ENCODE data around the gene EWSR1. TPM values are rescaled to one million over a fixed set of nuclear protein-coding genes. Genes with fewer than 3 reads are reported as not detected.

The EWSR1 gene
- total RNA-seq, 4 donors from 2014 or later: 128 to 169 (median 149) TPM

DNA sequence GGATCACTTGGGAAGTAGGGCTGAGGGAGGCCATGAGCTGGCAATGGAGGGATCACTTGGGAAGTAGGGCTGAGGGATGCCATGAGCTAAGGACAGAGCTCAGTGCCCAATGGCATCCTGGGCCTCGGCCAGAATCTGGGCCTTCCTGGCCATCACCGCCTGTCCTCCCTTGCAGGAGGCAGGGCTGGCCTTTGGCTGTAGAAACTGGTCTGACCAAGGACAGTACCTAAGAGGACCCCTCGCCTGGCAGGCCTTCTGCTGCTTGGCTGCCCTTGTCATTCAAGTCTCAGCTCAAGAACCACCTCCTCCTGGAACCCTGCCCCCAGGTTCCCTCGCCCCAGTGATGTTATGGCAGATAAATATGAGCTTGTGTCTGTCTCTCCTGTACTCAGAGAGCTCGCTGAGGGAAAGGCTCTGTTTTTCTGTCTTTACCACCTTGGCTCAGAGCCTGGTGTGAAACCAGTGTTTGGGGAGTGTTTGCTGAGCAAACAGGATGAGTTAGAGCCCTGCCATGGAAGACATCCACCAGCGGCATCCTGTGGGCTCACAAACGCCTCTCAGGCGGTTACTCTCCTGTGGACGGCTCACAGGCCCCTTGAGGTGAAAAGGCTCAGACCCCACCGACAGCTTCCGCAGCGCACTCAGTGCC lies 66.8 kb downstream of the EWSR1 start:
- H3K4me3 ChIP-seq (ENCODE audit: low read depth, poor library complexity, severe bottlenecking): no peak overlapping the region
- TF ChIP-seq POLR2A (IDR thresholded peaks at IDR 0.05): no peak
- TF ChIP-seq, protein P1, sequence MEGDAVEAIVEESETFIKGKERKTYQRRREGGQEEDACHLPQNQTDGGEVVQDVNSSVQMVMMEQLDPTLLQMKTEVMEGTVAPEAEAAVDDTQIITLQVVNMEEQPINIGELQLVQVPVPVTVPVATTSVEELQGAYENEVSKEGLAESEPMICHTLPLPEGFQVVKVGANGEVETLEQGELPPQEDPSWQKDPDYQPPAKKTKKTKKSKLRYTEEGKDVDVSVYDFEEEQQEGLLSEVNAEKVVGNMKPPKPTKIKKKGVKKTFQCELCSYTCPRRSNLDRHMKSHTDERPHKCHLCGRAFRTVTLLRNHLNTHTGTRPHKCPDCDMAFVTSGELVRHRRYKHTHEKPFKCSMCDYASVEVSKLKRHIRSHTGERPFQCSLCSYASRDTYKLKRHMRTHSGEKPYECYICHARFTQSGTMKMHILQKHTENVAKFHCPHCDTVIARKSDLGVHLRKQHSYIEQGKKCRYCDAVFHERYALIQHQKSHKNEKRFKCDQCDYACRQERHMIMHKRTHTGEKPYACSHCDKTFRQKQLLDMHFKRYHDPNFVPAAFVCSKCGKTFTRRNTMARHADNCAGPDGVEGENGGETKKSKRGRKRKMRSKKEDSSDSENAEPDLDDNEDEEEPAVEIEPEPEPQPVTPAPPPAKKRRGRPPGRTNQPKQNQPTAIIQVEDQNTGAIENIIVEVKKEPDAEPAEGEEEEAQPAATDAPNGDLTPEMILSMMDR (IDR thresholded peaks at IDR 0.05): no peak
- DNase-seq (ENCODE audit: low spot score in 2 of 2): no peak
- intact Hi-C loops (cut with DNase I; ENCODE audit: low total_unique reads): no loop called here
- 92 to 97% methylated on average over 11 to 12 of the region's 12 CpGs for WGBS, 2 donors

GRCh38 chr22:29335656-29336055 lies 67.6 kb downstream of the EWSR1 start:
- TF ChIP-seq POLR2A (IDR thresholded peaks at IDR 0.05): no peak
- TF ChIP-seq, protein P1 (IDR thresholded peaks at IDR 0.05): no peak
- intact Hi-C loops (cut with DNase I; ENCODE audit: low total_unique reads): no loop called here
- no peak overlapping the region for H3K4me3 ChIP-seq (ENCODE audit: low read depth, poor library complexity, severe bottlenecking)
- no peak for DNase-seq (ENCODE audit: low spot score in 2 of 2)
- WGBS, 2 donors: 92% methylated on average over 11 of the region's 11 CpGs

DNA sequence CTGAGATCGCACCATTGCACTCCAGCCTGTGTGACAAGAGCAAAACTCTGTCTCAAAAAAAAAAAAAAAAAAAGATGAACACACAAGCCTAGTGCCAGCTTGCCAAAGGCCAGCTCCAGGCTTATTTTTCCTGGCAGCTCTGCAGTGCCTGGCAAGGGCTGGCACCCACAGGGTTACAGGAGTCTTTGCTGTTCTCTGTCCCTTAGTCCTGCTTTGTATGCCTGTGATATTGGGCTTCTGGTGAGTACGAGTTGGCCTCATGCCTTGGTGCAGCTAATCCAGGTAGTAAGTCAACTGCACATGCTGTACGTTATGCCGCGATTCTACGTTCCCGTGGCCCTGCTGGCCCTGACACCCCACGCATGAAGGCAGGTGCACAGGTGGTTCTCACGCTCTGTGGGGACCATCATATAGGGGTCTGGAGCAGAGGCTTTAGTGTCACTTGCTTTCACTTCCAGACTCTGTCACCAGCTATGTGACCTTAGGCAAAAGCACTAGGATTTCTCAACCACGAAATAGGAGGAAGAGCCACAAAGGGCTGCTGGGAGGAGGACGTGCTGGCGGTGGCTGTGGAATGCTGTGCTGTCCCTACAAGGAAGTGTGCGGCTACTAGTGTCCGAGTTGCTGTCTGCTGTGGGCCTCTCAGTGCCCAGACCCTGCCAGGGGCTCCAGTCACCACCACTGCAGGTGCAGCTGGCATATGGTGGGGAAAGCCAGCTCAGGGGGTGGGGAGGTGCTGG lies 68.9 kb downstream of the EWSR1 start:
- H3K4me3 ChIP-seq (ENCODE audit: low read depth, poor library complexity, severe bottlenecking): no peak overlapping the region
- intact Hi-C loops (cut with DNase I; ENCODE audit: low total_unique reads): no loop called here
- 62 to 78% methylated on average over 14 of the region's 14 CpGs for WGBS, 2 donors
- no peak for TF ChIP-seq POLR2A (IDR thresholded peaks at IDR 0.05)
- TF ChIP-seq, protein P1 (IDR thresholded peaks at IDR 0.05): no peak
- no peak for DNase-seq (ENCODE audit: low spot score in 2 of 2)

DNA sequence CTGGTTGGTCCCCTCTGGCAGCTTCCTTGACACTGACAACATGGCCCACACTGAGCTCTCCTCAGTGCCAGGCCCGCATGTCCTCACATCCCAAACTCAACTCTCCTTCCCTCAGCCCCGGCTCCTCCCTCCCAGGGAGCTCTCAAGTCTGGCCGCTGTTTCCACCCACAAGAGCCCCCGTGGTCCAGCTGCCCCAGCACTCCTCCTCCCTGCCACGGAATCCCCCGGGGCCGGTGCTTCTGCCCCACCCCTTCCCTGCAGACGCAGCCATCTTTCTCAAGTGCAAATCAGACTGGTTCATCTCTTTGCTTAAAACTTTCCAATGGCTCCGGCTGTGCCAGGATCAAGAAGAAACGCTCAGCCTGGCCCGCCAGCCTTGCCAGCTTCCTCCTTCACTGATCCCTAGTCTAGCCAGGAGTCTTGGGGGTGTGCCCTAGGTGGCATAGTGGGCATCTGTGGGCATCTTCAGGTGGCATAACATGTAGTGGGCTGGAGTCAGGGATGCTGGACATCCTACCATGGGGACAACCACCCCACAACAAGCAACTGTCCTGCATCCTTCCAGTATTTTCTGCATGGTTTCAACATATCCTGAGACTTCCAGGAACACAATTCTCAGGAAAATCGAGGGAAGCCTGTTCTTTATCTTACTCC lies 69.7 kb downstream of the EWSR1 start:
- TF ChIP-seq, protein P1 (IDR thresholded peaks at IDR 0.05): no peak
- no peak for TF ChIP-seq POLR2A (IDR thresholded peaks at IDR 0.05)
- intact Hi-C loops (cut with DNase I; ENCODE audit: low total_unique reads): no loop called here
- no peak for DNase-seq (ENCODE audit: low spot score in 2 of 2)
- H3K4me3 ChIP-seq (ENCODE audit: low read depth, poor library complexity, severe bottlenecking): no peak overlapping the region
- 48 to 53% methylated on average over 12 of the region's 12 CpGs for WGBS, 2 donors

GRCh38 chr22:29338398-29338797 lies 70.3 kb downstream of the EWSR1 start:
- DNase-seq (ENCODE audit: low spot score in 2 of 2): no peak
- 74 to 87% methylated on average over 6 of the region's 6 CpGs for WGBS, 2 donors
- TF ChIP-seq, protein P1 (IDR thresholded peaks at IDR 0.05): no peak
- TF ChIP-seq POLR2A (IDR thresholded peaks at IDR 0.05): no peak
- no peak overlapping the region for H3K4me3 ChIP-seq (ENCODE audit: low read depth, poor library complexity, severe bottlenecking)
- intact Hi-C loops (cut with DNase I; ENCODE audit: low total_unique reads): no loop called here
